HFFc6 (cell line): Measurements from ENCODE around the gene SELENOI. TPM values are rescaled to one million over a fixed set of nuclear protein-coding genes. Genes with fewer than 3 reads are reported as not detected.

Source experiments
- DNase-seq: peaks from one replicate; pipeline ENCODE4 v3.0.0-alpha.2; 2018
- H3K27ac Mint-ChIP-seq: 2 replicates; pipeline ENCODE4 v1.8.0; 2020; ENCODE audit warnings: mild to moderate bottlenecking, mixed read lengths
- H3K27me3 Mint-ChIP-seq: 2 replicates; pipeline ENCODE4 v1.8.0; 2021; ENCODE audit warnings: mild to moderate bottlenecking, moderate library complexity, mixed read lengths; ENCODE audit not compliant: insufficient read depth
- H3K36me3 Mint-ChIP-seq: 2 replicates; pipeline ENCODE4 v1.8.0; 2021; ENCODE audit warnings: low read depth, mixed read lengths
- H3K4me1 Mint-ChIP-seq: 2 replicates; pipeline ENCODE4 v1.8.0; 2020; ENCODE audit warnings: low read depth, mixed read lengths
- H3K4me3 Mint-ChIP-seq: 2 replicates; pipeline ENCODE4 v1.8.0; 2020; ENCODE audit warnings: mild to moderate bottlenecking, moderate library complexity, mixed read lengths
- H3K9me3 Mint-ChIP-seq: 2 replicates; pipeline ENCODE4 v1.8.0; 2020; ENCODE audit warnings: mild to moderate bottlenecking, mixed read lengths
- CTCF ChIP-seq: fragments of 200-600 bp; sonication (generic); IDR thresholded peaks from 2 replicates; pipeline ENCODE4 v1.5.0; 2021; ENCODE audit warnings: antibody characterized with exemption, mild to moderate bottlenecking
- total RNA-seq, 6 experiments: library from RNA; stranded (reverse); fragmentation: NEBNext Ultra II Directional; extraction: Animal tissue kit (Norgen Biotek cat#: 25700); gene quantifications; 2 replicates in 1 of 6; 3 replicates in 5 of 6; pipeline ENCODE4 v1.2.3, GENCODE V29; 2021

SELENOI gene
- total RNA-seq, 6 experiments from 2014 or later: 22.7 to 31.4 (median 27.3) TPM

DNA sequence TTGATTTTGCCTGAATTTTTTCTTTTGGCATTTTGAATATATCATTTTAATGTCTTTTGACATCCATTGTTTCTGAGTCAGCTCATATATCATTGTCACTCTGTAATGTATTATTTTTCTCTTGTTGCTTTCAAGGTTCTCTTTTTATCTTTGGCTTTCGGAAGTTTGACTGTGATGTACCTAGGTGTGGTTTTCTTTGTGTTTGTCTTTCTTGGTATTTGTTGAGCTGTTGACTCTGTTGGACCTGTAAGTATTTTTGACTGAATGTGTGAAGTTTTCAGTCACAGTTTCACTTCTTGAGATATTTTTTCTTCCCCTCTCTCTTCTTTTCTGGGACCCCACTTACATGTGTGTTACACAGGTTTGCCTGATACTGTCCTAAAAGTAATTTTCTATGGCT is 30.9 kb downstream of the SELENOI start:
- DNase-seq: no peak
- H3K4me1 Mint-ChIP-seq: 0 out of 2 replicates have a peak, but pooled peaks cover 5% of the 10 kb centered on the region
- no peak overlapping the region for H3K4me3 Mint-ChIP-seq
- H3K9me3 Mint-ChIP-seq: no peaks in the 10 kb centered on the region
- no peak overlapping the region for H3K27ac Mint-ChIP-seq
- no peaks in the 10 kb centered on the region for H3K27me3 Mint-ChIP-seq
- H3K36me3 Mint-ChIP-seq: peaks cover 29% of the 10 kb centered on the region
- TF ChIP-seq CTCF: no peak

DNA sequence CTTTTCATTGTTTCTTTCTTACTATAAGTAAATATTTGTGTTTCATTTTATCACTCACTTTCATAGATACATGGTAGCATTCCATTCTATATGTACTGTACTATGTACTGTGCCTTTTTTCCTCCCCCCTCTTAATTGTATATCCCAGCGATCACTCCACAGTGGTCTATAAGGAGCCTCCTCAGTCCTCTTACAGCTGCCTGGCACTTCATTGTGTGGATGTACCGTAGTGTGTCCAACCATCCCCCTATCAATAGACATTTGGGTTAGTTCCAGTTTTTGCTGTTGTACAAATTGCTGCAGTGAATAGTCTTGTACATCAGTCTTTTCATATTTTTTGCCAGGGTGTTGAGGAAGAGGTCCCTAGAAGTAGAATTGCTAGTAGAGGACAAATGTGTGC is 34.3 kb downstream of the SELENOI start:
- Mint-ChIP-seq H3K27ac (no peak overlapping the region), H3K4me3 (no peak overlapping the region), H3K9me3 (no peaks in the 10 kb centered on the region), H3K4me1 (peaks cover 6% of the 10 kb centered on the region; the same call in 1 of the 2 replicates), H3K27me3 (no peaks in the 10 kb centered on the region; the same call in 1 of the 2 replicates), H3K36me3 (peaks cover 29% of the 10 kb centered on the region)
- DNase-seq: no peak
- no peak for TF ChIP-seq CTCF

DNA sequence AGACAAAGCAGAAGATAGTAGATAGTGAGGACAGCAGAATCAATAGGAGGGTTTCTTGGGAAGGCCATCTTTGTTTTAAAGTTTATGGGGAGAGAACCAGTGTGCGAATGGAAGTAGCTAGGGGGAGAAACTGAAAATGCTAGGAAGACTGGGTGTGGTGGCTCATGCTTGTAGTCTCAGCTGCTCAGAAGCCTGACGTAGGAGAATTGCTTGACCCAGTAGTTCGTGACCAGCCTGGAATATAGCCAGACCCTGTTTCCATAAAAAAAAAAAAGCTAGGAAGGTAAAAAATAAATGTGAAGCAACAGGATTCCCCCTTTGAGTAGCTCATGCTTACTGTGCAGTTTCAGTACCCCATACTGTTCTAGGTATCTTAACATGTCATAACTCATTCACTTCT is 36.6 kb downstream of the SELENOI start:
- no peak for DNase-seq
- H3K9me3 Mint-ChIP-seq: no peaks in the 10 kb centered on the region
- no peaks in the 10 kb centered on the region; the same call in 1 of the 2 replicates for H3K27me3 Mint-ChIP-seq
- H3K27ac Mint-ChIP-seq: no peak overlapping the region
- H3K36me3 Mint-ChIP-seq: peaks cover 28% of the 10 kb centered on the region
- peaks cover 6% of the 10 kb centered on the region; the same call in 1 of the 2 replicates for H3K4me1 Mint-ChIP-seq
- TF ChIP-seq CTCF: no peak
- no peak overlapping the region for H3K4me3 Mint-ChIP-seq

DNA sequence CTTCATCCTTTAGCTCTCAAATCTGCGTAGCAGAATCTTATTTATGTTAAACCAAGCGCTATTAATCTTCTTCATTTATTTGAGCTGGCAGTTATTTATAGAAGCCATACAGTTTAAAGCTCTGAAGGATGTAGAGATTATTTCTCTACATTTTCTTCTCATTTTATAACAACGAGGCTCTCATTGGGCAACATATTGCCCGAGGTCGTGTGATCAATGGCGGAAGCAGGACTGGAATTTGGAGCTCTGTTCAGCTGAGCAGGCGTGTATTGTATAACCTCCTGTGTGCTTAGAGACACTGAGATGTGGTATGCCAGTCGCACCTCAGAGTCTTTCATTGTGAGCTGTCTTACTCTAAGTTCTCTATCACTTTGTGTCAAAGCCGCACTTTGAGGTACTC is 38.2 kb downstream of the SELENOI start:
- Mint-ChIP-seq H3K9me3 (no peaks in the 10 kb centered on the region), H3K27ac (peak overlapping the region; percentile 30; the same call in 1 of the 2 replicates), H3K4me3 (no peak overlapping the region), H3K27me3 (no peaks in the 10 kb centered on the region; the same call in 1 of the 2 replicates), H3K36me3 (peaks cover 19% of the 10 kb centered on the region), H3K4me1 (peaks cover 6% of the 10 kb centered on the region; the same call in 1 of the 2 replicates)
- DNase-seq: no peak
- no peak for TF ChIP-seq CTCF

DNA sequence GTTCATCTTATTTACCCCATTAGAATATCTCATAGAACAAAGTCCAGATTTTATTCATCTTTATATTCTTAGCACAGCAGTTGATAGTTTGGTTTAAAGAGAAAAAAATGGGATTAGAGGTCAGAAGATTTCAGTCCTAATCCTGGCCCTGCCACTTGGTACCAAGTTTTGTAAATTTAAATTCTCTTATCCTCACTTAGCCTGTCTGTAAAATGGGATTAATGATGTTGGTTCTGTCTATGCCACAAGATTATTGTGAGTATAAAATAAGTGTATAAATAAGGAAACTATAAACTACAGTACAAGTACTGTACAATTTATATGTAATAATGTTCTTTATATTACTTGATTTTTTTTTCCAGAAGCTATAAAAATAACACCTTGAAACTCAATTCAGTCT is 38.7 kb downstream of the SELENOI start:
- Mint-ChIP-seq H3K4me1 (peaks cover 6% of the 10 kb centered on the region; the same call in 1 of the 2 replicates), H3K27ac (no peak overlapping the region), H3K9me3 (no peaks in the 10 kb centered on the region), H3K36me3 (peaks cover 19% of the 10 kb centered on the region), H3K27me3 (no peaks in the 10 kb centered on the region; the same call in 1 of the 2 replicates), H3K4me3 (no peak overlapping the region)
- no peak for DNase-seq
- TF ChIP-seq CTCF: no peak

DNA sequence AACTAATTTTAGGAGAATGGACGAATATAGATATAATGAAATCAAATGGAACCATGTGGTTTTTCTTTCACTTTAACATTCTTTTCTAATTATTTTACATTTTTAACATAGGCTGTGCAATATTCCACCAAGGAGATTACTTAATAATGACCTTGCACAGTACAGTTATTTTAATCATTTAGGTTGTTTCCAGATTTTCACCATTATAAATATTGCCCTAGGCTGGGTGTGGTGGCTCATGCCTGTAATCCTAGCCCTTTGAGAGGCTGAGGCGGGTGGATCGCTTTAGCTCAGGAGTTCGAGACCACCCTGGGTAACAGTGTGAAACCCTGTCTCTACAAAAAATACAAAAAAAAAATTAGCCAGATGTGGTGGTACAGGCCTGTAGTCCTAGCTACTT is 41.2 kb downstream of the SELENOI start:
- no peak overlapping the region for H3K27ac Mint-ChIP-seq
- H3K9me3 Mint-ChIP-seq: no peaks in the 10 kb centered on the region
- H3K4me1 Mint-ChIP-seq: peaks cover 6% of the 10 kb centered on the region; the same call in 1 of the 2 replicates
- no peak overlapping the region for H3K4me3 Mint-ChIP-seq
- H3K27me3 Mint-ChIP-seq: no peaks in the 10 kb centered on the region; the same call in 1 of the 2 replicates
- no peak for DNase-seq
- TF ChIP-seq CTCF: no peak
- H3K36me3 Mint-ChIP-seq: peaks cover 25% of the 10 kb centered on the region
